Measurements from ENCODE around the gene TRIM41.

DNA sequence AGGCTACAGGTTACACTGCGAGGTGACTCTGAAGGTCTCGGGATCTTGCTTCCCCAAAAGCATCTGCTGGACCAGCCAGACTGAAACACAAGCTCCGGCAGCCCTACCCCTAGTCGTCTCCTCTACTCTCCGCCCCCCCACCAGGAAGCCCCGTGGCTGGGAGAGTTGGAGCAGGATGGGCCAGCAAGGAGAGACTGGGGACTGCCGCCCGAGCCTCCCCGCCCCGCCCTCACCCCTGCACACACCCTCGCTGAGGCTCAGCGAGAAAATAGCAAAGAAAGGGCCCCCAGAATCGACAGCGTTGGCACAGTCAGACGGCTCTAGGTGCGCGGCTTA, 19.3 kb upstream of the TRIM41 start:
- TF ChIP-seq CTCF (conservative IDR thresholded peaks at IDR 0.05; ENCODE audit: low read depth in 2 of 2): no peak
- peak; percentile 60 for TF ChIP-seq EZH2 (IDR thresholded peaks at IDR 0.05; ENCODE audit: low read depth, unreplicated experiment)
- TF ChIP-seq REST (IDR thresholded peaks at IDR 0.05; ENCODE audit: unreplicated experiment): no peak
- no peak for TF ChIP-seq STAT1 (IDR thresholded peaks at IDR 0.05; ENCODE audit: unreplicated experiment)
- TF ChIP-seq EZH2phosphoT487 (IDR thresholded peaks at IDR 0.05; ENCODE audit: unreplicated experiment): no peak
- no peak for TF ChIP-seq POLR2AphosphoS5 (IDR thresholded peaks at IDR 0.05; ENCODE audit: low read depth)
- no peak for TF ChIP-seq CREB1 (CRISPR knock-in tag; IDR thresholded peaks at IDR 0.05; ENCODE audit: low read depth)
- TF ChIP-seq, protein P1, sequence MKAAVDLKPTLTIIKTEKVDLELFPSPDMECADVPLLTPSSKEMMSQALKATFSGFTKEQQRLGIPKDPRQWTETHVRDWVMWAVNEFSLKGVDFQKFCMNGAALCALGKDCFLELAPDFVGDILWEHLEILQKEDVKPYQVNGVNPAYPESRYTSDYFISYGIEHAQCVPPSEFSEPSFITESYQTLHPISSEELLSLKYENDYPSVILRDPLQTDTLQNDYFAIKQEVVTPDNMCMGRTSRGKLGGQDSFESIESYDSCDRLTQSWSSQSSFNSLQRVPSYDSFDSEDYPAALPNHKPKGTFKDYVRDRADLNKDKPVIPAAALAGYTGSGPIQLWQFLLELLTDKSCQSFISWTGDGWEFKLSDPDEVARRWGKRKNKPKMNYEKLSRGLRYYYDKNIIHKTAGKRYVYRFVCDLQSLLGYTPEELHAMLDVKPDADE (IDR thresholded peaks at IDR 0.05): no peak
- TF ChIP-seq ZNF331 (CRISPR knock-in tag; IDR thresholded peaks at IDR 0.05; ENCODE audit: low read depth): no peak
- no peak for TF ChIP-seq JUNB (IDR thresholded peaks at IDR 0.05; ENCODE audit: unreplicated experiment)
- no peak for TF ChIP-seq NANOG (IDR thresholded peaks at IDR 0.05; ENCODE audit: borderline replicate concordance)
- no peak for TF ChIP-seq ZNF114 (CRISPR knock-in tag; IDR thresholded peaks at IDR 0.05)

Data from GM23338 (cell line).